Measurements from ENCODE around the gene TMEM229B.

- TF ChIP-seq CTCF (IDR thresholded peaks at IDR 0.05) (no peak), ZBTB33 (IDR thresholded peaks at IDR 0.05; ENCODE audit: borderline replicate concordance, low read depth) (no peak), EP300 (IDR thresholded peaks at IDR 0.05; ENCODE audit: borderline replicate concordance in 1 of 2, low read depth in 1 of 2, low read length in 1 of 2) (no peak), EZH2phosphoT487 (IDR thresholded peaks at IDR 0.05; ENCODE audit: borderline replicate concordance, low read depth) (no peak), SIN3A (IDR thresholded peaks at IDR 0.05; ENCODE audit: borderline replicate concordance, low read depth, low read length) (no peak), MXI1 (IDR thresholded peaks at IDR 0.05; ENCODE audit: low read depth, low read length) (no peak), POLR2AphosphoS5 (IDR thresholded peaks at IDR 0.05; ENCODE audit: low read depth, low read length) (no peak)
Measured at GRCh38 chr14:67438969-67439368, 49.6 kb downstream of the TMEM229B start.

Measured in SK-N-SH (cell line).